Posterior vena cava (tissue), 2 donors: ENCODE results near the gene ITSN1. TPM values are rescaled to one million over a fixed set of nuclear protein-coding genes. Genes with fewer than 3 reads are reported as not detected.
"Not testable (repeated sequence)": the region's sequence is repeated elsewhere in the genome, so short reads cannot be mapped to it uniquely, and the experiment has no call there.

Experiments
- DNase-seq: peaks from one replicate; pipeline ENCODE4 v3.0.0-alpha.2; 2020; ENCODE audit warnings: low spot score
- intact Hi-C, 2 donors: fragments of 100-400 bp; cut with DNase I; formaldehyde crosslinking; loops; one replicate each; pipeline versions ENCODE4 v1.14.1 to v1.14.2; 2022 to 2023
- total RNA-seq, 2 donors: library from RNA; stranded (reverse); fragmentation: NEBNext Ultra II Directional; extraction: Animal tissue kit (Norgen Biotek cat#: 25700); gene quantifications; one replicate each; pipeline ENCODE4 v1.2.1, GENCODE V29; 2021
- donor health status: DM: yes; HTN: yes; CAD: no.
- donor health status: DM: yes; HTN: yes; CAD: no.

The ITSN1 gene
- total RNA-seq, 2 donors from 2014 or later = 60.9 to 73.0 TPM

GRCh38 chr21:33670076-33670978 lies 28.0 kb downstream of the ITSN1 start:
- no peak for DNase-seq
- intact Hi-C loops = no loop called here

- intact Hi-C loops = no loop called here
- DNase-seq = no peak
Observed at GRCh38 chr21:33673473-33673872, 31.2 kb downstream of the ITSN1 start.

- no peak for DNase-seq
- intact Hi-C loops = no loop called here
Observed at GRCh38 chr21:33674226-33674625, 31.9 kb downstream of the ITSN1 start.

GRCh38 chr21:33676666-33677065 lies 34.4 kb downstream of the ITSN1 start:
- DNase-seq, intact Hi-C loops: not testable (repeated sequence)

GRCh38 chr21:33677450-33677849 lies 35.1 kb downstream of the ITSN1 start:
- intact Hi-C loops = no loop called here
- DNase-seq = no peak

GRCh38 chr21:33680870-33681269 lies 38.6 kb downstream of the ITSN1 start:
- intact Hi-C loops = no loop called here
- no peak for DNase-seq

- DNase-seq = no peak
- intact Hi-C loops = no loop called here
Observed at GRCh38 chr21:33682992-33683627, 40.8 kb downstream of the ITSN1 start.

GRCh38 chr21:33684068-33684467 lies 41.8 kb downstream of the ITSN1 start:
- intact Hi-C loops = no loop called here
- DNase-seq = no peak

- intact Hi-C loops = no loop called here
- DNase-seq = no peak
Observed at GRCh38 chr21:33684923-33685560, 42.7 kb downstream of the ITSN1 start.

- DNase-seq = no peak
- intact Hi-C loops = no loop called here
Observed at GRCh38 chr21:33685613-33686197, 43.4 kb downstream of the ITSN1 start.

- intact Hi-C loops = no loop called here
- DNase-seq = no peak
Observed at GRCh38 chr21:33686386-33686785, 44.1 kb downstream of the ITSN1 start.

- DNase-seq = no peak
- intact Hi-C loops = no loop called here
Observed at GRCh38 chr21:33687634-33688033, 45.3 kb downstream of the ITSN1 start.

GRCh38 chr21:33688353-33688752 lies 46.1 kb downstream of the ITSN1 start:
- no peak for DNase-seq
- intact Hi-C loops = no loop called here

GRCh38 chr21:33690874-33691273 lies 48.6 kb downstream of the ITSN1 start:
- intact Hi-C loops = no loop called here
- DNase-seq = no peak

GRCh38 chr21:33691945-33692603 lies 49.8 kb downstream of the ITSN1 start:
- DNase-seq = no peak
- intact Hi-C loops = no loop called here

GRCh38 chr21:33695813-33696212 lies 53.5 kb downstream of the ITSN1 start:
- DNase-seq = no peak
- intact Hi-C loops = no loop called here

GRCh38 chr21:33696465-33696864 lies 54.2 kb downstream of the ITSN1 start:
- DNase-seq = no peak
- intact Hi-C loops = no loop called here

GRCh38 chr21:33698087-33698860 lies 56.0 kb downstream of the ITSN1 start:
- no peak for DNase-seq

GRCh38 chr21:33699277-33699676 lies 57.0 kb downstream of the ITSN1 start:
- intact Hi-C loops = no loop called here
- DNase-seq = no peak

More at GRCh38 chr21:33698087-33698860, 56.0 kb downstream of the ITSN1 start:
- intact Hi-C loops = no loop called here
